Left colon (tissue), 2 donors: ENCODE data around the gene WDR7. TPM values are rescaled to one million over a fixed set of nuclear protein-coding genes. Genes with fewer than 3 reads are reported as not detected.
A peak's percentile ranks its signal among the peaks of the same experiment; 100 is the strongest.

ENCODE experiments used
- ATAC-seq: fragments of 200-7000 bp; cut with Tn5 transposase; one replicate; pipeline ENCODE4 v1.9.1; 2020; ENCODE audit warnings: mild to moderate bottlenecking, moderate library complexity
- DNase-seq, 2 donors: peaks; one replicate each; pipeline ENCODE4 v3.0.0-alpha.2; 2020
- intact Hi-C, 2 donors: fragments of 100-400 bp; cut with DNase I in 1 of 2; cut with micrococcal nuclease in 1 of 2; formaldehyde crosslinking; loops; one replicate each; pipeline versions ENCODE4 v1.11.2 to v1.14.0; 2022; cut with DNase I, micrococcal nuclease
- total RNA-seq, 2 donors: library from RNA; stranded (reverse); fragmentation: NEBNext Ultra II Directional; extraction: Animal tissue kit (Norgen Biotek cat#: 25700); gene quantifications; one replicate each; pipeline ENCODE4 v1.2.1, GENCODE V29; 2021
- donor health status: DM: no; HTN: no; CAD: no.
- donor health status: DM: yes; HTN: yes; CAD: no.

The WDR7 gene
- total RNA-seq, 2 donors from 2014 or later: 25.0 to 27.1 TPM

GRCh38 chr18:56843241-56843640, 192.1 kb downstream of the WDR7 start:
- intact Hi-C loops: no loop called here
- ATAC-seq (no peak), DNase-seq (no peak)

GRCh38 chr18:56844556-56844955, 193.4 kb downstream of the WDR7 start:
- intact Hi-C loops: no loop called here
- no peak for DNase-seq
- no peak for ATAC-seq

- DNase-seq (no peak), ATAC-seq (no peak)
- intact Hi-C loops: no loop called here
These were observed 200.6 kb downstream of the WDR7 start for GRCh38 chr18:56851774-56852173.

GRCh38 chr18:56853961-56854360, 202.8 kb downstream of the WDR7 start:
- ATAC-seq (no peak), DNase-seq (no peak)
- intact Hi-C loops: no loop called here

GRCh38 chr18:56861244-56861643, 210.1 kb downstream of the WDR7 start:
- DNase-seq (no peak), ATAC-seq (peak; percentile 57)
- intact Hi-C loops: no loop called here

- DNase-seq (peak in 1 of 2 donors; percentile 6), ATAC-seq (peak; percentile 70)
- intact Hi-C loops: no loop called here
These were observed 218.1 kb downstream of the WDR7 start for GRCh38 chr18:56869189-56869777.

- DNase-seq (no peak), ATAC-seq (no peak)
- intact Hi-C loops: no loop called here
These were observed 219.8 kb downstream of the WDR7 start for GRCh38 chr18:56870982-56871381.

GRCh38 chr18:56872140-56872539, 221.0 kb downstream of the WDR7 start:
- no peak for ATAC-seq
- intact Hi-C loops: no loop called here
- no peak for DNase-seq

- DNase-seq (no peak), ATAC-seq (peak; percentile 67)
- intact Hi-C loops: no loop called here
These were observed 222.4 kb downstream of the WDR7 start for GRCh38 chr18:56873441-56874140.

- DNase-seq: no peak
- ATAC-seq: no peak
- intact Hi-C loops: no loop called here
These were observed 227.6 kb downstream of the WDR7 start for GRCh38 chr18:56878711-56879110.

- ATAC-seq: no peak
- no peak for DNase-seq
- intact Hi-C loops: no loop called here
These were observed 233.4 kb downstream of the WDR7 start for GRCh38 chr18:56884511-56884910.

GRCh38 chr18:56888978-56889377, 237.8 kb downstream of the WDR7 start:
- ATAC-seq: no peak
- DNase-seq: no peak
- intact Hi-C loops: no loop called here

GRCh38 chr18:56889621-56890020, 238.5 kb downstream of the WDR7 start:
- ATAC-seq (no peak), DNase-seq (no peak)
- intact Hi-C loops: no loop called here

- no peak for ATAC-seq
- intact Hi-C loops: no loop called here
- no peak for DNase-seq
These were observed 239.5 kb downstream of the WDR7 start for GRCh38 chr18:56890632-56891031.

GRCh38 chr18:56891116-56891515, 240.0 kb downstream of the WDR7 start:
- no peak for DNase-seq
- no peak for ATAC-seq
- intact Hi-C loops: no loop called here

- ATAC-seq: no peak
These were observed 240.7 kb downstream of the WDR7 start for GRCh38 chr18:56891870-56892269.

GRCh38 chr18:56897122-56897521, 246.0 kb downstream of the WDR7 start:
- intact Hi-C loops: no loop called here
- ATAC-seq (no peak), DNase-seq (no peak)

More at GRCh38 chr18:56891870-56892269, 240.7 kb downstream of the WDR7 start:
- intact Hi-C loops: no loop called here
- no peak for DNase-seq

- no peak for DNase-seq
- no peak for ATAC-seq
- intact Hi-C loops: no loop called here
These were observed 248.5 kb downstream of the WDR7 start for GRCh38 chr18:56899660-56900059.

- no peak for DNase-seq
- ATAC-seq: peak; percentile 29
- intact Hi-C loops: no loop called here
These were observed 249.3 kb downstream of the WDR7 start for GRCh38 chr18:56900195-56901094.

GRCh38 chr18:56901919-56902318, 250.8 kb downstream of the WDR7 start:
- peak; percentile 20 for ATAC-seq
- intact Hi-C loops: no loop called here
- no peak for DNase-seq
